HG03460 (cell line): Measurements from ENCODE around the gene ATF5.

Experiments
- ATAC-seq: cut with Tn5 transposase; IDR thresholded peaks from one replicate; pipeline ENCODE4 v1.9.1; 2021; ENCODE audit not compliant: unreplicated experiment

ATF5 gene

DNA sequence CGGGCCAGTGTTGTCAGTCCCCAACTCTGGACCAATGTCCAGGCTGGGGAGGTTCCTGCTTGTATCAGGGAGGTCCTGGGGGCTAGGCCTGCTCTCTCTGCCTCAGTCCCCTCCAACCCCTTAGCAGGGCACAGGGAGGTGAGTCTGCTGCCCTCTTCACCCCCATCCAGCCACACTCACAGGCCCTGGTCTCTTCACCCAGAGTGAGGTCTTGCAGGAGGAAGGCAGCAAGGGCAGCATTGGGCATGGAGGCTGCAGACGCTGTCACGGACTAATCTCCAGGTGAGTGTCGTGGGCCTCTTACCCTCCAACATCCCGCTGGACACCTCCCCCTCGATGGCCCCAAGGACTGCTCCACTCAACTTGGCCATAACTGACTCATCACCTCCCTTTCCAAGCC, 43.8 kb downstream of the ATF5 start:
- no peak for ATAC-seq

DNA sequence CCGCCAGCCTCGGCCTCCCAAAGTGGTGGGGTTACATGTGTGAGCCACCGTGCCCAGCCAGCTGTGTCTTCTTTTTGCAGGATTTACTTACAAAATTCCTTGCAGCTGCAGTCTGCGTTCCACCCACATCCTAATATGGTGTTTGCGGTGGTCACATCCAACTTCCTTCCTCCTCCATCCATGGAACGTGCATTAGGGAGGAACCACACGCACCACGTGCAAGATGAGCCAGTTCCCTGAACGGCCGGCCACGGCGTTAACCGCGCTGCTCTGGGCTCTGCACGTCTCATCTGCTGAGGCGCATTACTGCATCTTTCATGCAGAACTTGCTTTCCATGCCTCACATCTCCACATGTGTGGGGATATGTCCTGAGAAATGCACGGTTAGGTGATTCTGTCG, 45.0 kb downstream of the ATF5 start:
- no peak for ATAC-seq

DNA sequence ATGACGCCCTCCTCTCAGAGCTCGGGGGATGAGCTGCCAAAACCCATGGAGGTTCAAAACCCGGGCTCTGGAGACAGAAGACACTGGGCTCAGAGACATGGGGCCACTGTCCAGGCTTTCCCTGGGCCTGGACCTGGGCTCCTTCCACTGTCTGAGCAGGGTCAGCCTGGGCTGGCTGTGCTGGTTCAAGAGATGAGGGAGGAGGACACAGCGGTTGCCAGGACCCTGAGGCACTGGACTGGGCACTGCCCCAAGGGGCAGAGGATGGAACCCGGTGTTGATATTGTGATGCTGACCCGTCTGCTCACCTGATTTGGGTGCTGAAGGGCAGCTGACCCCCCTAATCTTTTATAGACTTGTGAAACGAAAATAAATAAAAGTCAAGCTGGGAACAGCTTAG, 46.0 kb downstream of the ATF5 start:
- no peak for ATAC-seq

DNA sequence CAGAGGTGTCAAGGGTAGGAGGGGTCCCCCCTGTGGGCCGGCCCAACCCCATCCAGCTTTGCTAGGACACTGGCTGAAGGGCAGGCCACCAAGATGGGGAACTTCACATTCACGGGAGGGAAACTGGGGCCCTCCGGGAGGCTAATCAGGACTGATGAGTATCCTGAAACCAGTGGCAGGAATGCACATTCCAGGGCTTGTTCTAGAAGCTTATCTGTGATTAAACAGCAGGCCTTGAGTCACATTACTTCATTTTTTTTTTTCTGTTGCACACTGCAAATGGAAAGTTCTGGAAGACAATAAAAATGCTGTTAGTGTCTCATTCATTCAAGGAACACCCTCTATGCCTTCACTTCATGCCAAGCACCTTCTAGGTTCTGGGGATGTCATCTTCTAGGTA, 47.5 kb downstream of the ATF5 start:
- no peak for ATAC-seq

DNA sequence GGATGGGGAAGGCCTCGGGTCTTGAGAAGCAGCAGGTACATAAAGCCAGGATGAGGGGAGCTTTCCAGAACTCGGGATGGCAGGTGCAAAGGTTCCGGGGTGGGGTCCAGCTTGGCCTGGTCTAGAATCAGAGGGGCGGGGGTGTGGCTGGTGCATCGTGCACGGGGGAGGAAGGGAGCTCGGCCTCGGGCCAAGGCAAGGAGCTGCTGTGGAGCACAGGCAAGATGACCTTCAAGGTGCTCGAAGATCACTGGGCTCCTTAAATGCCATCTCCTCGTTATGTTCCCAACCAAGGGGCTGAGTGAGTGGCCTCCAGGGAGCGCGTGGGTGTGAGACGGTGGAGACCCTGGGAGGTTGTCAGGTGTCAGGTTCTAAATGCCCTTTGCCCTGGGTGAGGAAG, 48.1 kb downstream of the ATF5 start:
- no peak for ATAC-seq

DNA sequence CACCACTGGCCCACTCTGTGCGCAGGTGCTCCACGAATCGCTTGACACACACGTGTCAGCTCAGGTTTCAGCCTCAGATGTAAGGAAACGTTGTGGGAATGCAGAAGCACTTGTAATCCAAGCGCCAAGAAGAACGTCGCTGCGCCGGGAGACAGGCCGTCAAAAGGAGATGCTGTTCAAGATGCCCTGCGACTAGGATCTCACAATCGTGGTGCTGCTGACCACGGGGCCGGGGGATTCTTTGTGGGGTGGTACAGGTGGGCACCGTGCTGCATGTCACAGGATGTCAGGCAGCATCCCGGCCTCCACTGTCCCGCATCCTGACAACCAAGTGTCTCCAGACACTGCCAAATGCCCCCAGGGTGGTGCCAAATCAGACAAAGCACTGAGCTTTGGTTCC, 48.9 kb downstream of the ATF5 start:
- no peak for ATAC-seq

DNA sequence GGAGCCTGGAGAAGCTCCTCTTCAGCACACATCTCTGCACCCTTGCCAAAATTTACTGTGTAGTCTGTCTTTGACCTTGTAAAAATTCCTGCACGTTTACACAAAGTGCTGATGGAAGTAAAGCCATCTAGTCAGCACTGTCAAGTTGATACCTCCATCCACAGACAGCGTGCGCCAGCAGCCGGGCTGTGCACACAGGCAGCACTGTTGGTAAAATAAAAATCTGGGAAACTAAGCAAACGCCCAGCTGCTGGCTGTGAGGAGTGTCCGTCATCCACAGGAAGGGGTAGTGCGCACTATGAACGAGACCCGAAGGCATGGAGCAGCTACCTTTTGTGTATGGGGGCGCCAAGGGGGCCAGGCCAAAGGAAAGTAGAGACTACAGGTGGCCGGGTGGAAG, 49.3 kb downstream of the ATF5 start:
- no peak for ATAC-seq

DNA sequence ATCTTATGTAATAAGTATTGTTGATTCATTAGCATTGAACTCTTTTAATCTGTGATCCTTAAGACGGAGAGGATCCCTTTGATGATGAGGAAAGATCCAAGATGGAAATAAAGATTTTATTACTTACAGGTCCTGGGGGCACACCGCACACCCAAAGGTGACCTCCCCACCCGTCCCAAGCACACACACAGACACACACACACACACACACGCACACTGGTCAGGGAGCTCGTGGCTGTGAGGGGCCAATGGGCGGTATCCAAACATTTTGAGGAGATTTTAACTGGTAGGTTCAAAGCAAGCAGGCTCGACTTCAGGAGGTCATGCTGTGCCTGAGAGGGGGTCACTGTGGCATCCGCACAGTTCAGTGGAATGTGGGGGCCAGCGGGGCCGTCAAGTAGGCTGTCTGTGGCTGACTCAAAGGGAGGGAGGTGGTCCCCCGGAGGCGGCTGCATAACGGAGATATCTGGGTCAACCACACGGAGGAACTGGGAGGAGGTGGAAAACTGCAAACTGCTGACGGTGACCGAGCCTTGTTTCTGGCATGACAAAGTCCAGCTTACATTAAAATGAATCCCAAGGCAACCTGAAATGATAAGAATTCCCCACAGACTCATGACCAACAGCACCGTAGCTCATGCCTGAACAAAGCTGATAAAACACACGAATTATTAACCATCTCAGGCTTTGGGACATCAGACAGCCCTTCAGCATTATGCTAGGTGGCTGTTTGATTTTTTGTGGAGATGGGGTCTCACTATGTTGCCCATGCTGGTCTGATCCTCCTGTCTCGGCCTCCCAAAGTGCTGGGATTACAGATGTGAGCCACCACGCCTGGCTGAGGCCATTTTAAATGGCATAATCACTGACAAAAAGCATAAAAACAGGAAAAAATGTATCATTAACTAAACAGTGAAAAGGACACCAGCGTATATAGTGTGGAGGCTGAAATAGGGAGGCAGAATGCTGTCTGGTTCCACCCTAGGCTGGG, 52.9 kb downstream of the ATF5 start:
- no peak for ATAC-seq
